ENCODE results near the gene THOC6.
"Not testable (repeated sequence)": the region's sequence is repeated elsewhere in the genome, so short reads cannot be mapped to it uniquely, and the experiment has no call there.

Gene THOC6

GRCh38 chr16:3074860-3075522, 51.2 kb downstream of the THOC6 start:
- peak overlapping the region; percentile 56 for H3K4me2 ChIP-seq (ENCODE audit: low read length)
- H3K27me3 ChIP-seq (ENCODE audit: control insufficient read depth, low read length), result no peaks in the 10 kb centered on the region
- no peaks in the 10 kb centered on the region for H3F3A ChIP-seq (ENCODE audit: control insufficient read depth, insufficient read depth)
- TF ChIP-seq EZH2phosphoT487 (IDR thresholded peaks at IDR 0.05; ENCODE audit: borderline replicate concordance, low read length) (no peak), CTCF (IDR thresholded peaks at IDR 0.05; ENCODE audit: low read depth, low read length, poor library complexity, severe bottlenecking) (no peak)
- no peaks in the 10 kb centered on the region for H3K9me2 ChIP-seq (replicated peaks; ENCODE audit: control insufficient read depth, low read length)
- H4K20me1 ChIP-seq (ENCODE audit: control insufficient read depth, insufficient read depth, low read depth, low read length), result no peaks in the 10 kb centered on the region
- H3K4me1 ChIP-seq (ENCODE audit: control insufficient read depth, low read length), result peaks cover 35% of the 10 kb centered on the region
- no peaks in the 10 kb centered on the region for H3K36me3 ChIP-seq (ENCODE audit: control insufficient read depth, low read length)
- H3K9me3 ChIP-seq (ENCODE audit: control insufficient read depth, insufficient read depth, low read length), result no peaks in the 10 kb centered on the region
- H3K4me3 ChIP-seq (ENCODE audit: low read length), result peak overlapping the region; percentile 61
- peak overlapping the region; percentile 58 for H3K27ac ChIP-seq (ENCODE audit: low read depth, low read length)
- H3K79me2 ChIP-seq (ENCODE audit: control insufficient read depth, low read length), result no peaks in the 10 kb centered on the region

- no peaks in the 10 kb centered on the region for H3K9me2 ChIP-seq (replicated peaks; ENCODE audit: control insufficient read depth, low read length)
- no peaks in the 10 kb centered on the region for H3F3A ChIP-seq (ENCODE audit: control insufficient read depth, insufficient read depth)
- peaks cover 35% of the 10 kb centered on the region for H3K4me1 ChIP-seq (ENCODE audit: control insufficient read depth, low read length)
- peak overlapping the region; percentile 58 for H3K27ac ChIP-seq (ENCODE audit: low read depth, low read length)
- H3K27me3 ChIP-seq (ENCODE audit: control insufficient read depth, low read length), result no peaks in the 10 kb centered on the region
- no peaks in the 10 kb centered on the region for H3K36me3 ChIP-seq (ENCODE audit: control insufficient read depth, low read length)
- TF ChIP-seq EZH2phosphoT487 (IDR thresholded peaks at IDR 0.05; ENCODE audit: borderline replicate concordance, low read length) (no peak), CTCF (IDR thresholded peaks at IDR 0.05; ENCODE audit: low read depth, low read length, poor library complexity, severe bottlenecking) (no peak)
- H3K79me2 ChIP-seq (ENCODE audit: control insufficient read depth, low read length), result no peaks in the 10 kb centered on the region
- H4K20me1 ChIP-seq (ENCODE audit: control insufficient read depth, insufficient read depth, low read depth, low read length), result no peaks in the 10 kb centered on the region
- no peaks in the 10 kb centered on the region for H3K9me3 ChIP-seq (ENCODE audit: control insufficient read depth, insufficient read depth, low read length)
- peak overlapping the region; percentile 56 for H3K4me2 ChIP-seq (ENCODE audit: low read length)
- H3K4me3 ChIP-seq (ENCODE audit: low read length), result peak overlapping the region; percentile 61
Observed at GRCh38 chr16:3075523-3075915, 51.7 kb downstream of the THOC6 start.

DNA sequence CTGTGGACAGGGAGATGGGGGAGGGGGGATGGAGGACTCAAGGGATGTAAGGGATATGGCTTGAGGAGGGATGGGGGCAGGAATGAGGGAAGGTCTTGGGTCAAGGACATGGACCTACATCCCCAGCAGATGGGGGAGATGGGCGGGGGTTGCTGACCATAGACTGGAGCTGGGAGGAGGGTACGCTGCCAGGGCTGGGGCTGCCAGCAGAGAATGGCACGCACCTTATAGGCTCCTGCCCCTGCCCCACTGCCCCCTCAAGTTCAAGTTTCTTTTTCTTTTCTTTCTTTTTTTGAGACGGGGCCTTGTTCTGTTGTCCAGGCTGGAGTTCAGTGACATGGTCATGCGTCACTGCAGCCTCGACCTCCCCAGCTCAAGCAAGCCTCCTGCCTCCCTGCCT, 52.1 kb downstream of the THOC6 start:
- not testable (repeated sequence) for H3K4me3 ChIP-seq (ENCODE audit: low read length); H3K36me3 ChIP-seq (ENCODE audit: control insufficient read depth, low read length); H3F3A ChIP-seq (ENCODE audit: control insufficient read depth, insufficient read depth); H4K20me1 ChIP-seq (ENCODE audit: control insufficient read depth, insufficient read depth, low read depth, low read length); H3K27me3 ChIP-seq (ENCODE audit: control insufficient read depth, low read length); H3K9me3 ChIP-seq (ENCODE audit: control insufficient read depth, insufficient read depth, low read length); H3K79me2 ChIP-seq (ENCODE audit: control insufficient read depth, low read length); H3K9me2 ChIP-seq (replicated peaks; ENCODE audit: control insufficient read depth, low read length)
- Histone ChIP-seq H3K4me2 (ENCODE audit: low read length) (peak overlapping the region; percentile 44), H3K4me1 (ENCODE audit: control insufficient read depth, low read length) (peaks cover 35% of the 10 kb centered on the region), H3K27ac (ENCODE audit: low read depth, low read length) (peak overlapping the region; percentile 60)

DNA sequence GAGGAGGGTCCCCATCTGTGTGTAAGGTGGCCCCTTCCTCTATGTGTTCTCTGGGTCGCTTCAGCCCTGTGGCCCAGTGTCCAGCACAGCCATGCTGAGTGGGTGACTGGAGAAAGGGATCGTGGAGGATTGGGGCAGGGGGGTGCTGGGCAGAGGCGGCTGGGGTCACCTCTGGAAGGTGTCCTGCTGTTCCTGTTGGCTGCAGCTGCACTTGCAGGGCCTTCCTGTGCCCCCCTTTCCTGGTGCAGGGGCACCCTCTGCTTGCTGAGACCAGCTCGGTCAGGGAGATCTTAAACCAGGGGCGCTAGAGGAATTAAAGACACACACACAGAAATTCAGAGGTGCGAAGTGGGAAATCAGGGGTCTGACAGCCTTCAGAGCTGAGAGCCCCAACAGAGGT, 52.7 kb downstream of the THOC6 start:
- no peaks in the 10 kb centered on the region for H3K36me3 ChIP-seq (ENCODE audit: control insufficient read depth, low read length)
- H4K20me1 ChIP-seq (ENCODE audit: control insufficient read depth, insufficient read depth, low read depth, low read length), result no peaks in the 10 kb centered on the region
- TF ChIP-seq EZH2phosphoT487 (IDR thresholded peaks at IDR 0.05; ENCODE audit: borderline replicate concordance, low read length) (no peak), CTCF (IDR thresholded peaks at IDR 0.05; ENCODE audit: low read depth, low read length, poor library complexity, severe bottlenecking) (no peak)
- no peaks in the 10 kb centered on the region for H3K9me3 ChIP-seq (ENCODE audit: control insufficient read depth, insufficient read depth, low read length)
- H3K4me2 ChIP-seq (ENCODE audit: low read length), result peak overlapping the region; percentile 44
- H3K4me3 ChIP-seq (ENCODE audit: low read length), result peak overlapping the region; percentile 19
- H3F3A ChIP-seq (ENCODE audit: control insufficient read depth, insufficient read depth), result no peaks in the 10 kb centered on the region
- H3K79me2 ChIP-seq (ENCODE audit: control insufficient read depth, low read length), result no peaks in the 10 kb centered on the region
- H3K9me2 ChIP-seq (replicated peaks; ENCODE audit: control insufficient read depth, low read length), result no peaks in the 10 kb centered on the region
- peak overlapping the region; percentile 60 for H3K27ac ChIP-seq (ENCODE audit: low read depth, low read length)
- H3K27me3 ChIP-seq (ENCODE audit: control insufficient read depth, low read length), result 0 out of 2 replicates have a peak, but pooled peaks cover 3% of the 10 kb centered on the region
- H3K4me1 ChIP-seq (ENCODE audit: control insufficient read depth, low read length), result peaks cover 35% of the 10 kb centered on the region

Measured in DOHH2 (cell line).